HuH-7 (cell line): ENCODE measurements around the gene ZSWIM8.
"Not testable (repeated sequence)": the region's sequence is repeated elsewhere in the genome, so short reads cannot be mapped to it uniquely, and the experiment has no call there.

ENCODE experiments used
- DNase-seq: peaks from one replicate; pipeline ENCODE4 v3.0.0; 2011; ENCODE audit warnings: low spot score

ZSWIM8 gene

DNA sequence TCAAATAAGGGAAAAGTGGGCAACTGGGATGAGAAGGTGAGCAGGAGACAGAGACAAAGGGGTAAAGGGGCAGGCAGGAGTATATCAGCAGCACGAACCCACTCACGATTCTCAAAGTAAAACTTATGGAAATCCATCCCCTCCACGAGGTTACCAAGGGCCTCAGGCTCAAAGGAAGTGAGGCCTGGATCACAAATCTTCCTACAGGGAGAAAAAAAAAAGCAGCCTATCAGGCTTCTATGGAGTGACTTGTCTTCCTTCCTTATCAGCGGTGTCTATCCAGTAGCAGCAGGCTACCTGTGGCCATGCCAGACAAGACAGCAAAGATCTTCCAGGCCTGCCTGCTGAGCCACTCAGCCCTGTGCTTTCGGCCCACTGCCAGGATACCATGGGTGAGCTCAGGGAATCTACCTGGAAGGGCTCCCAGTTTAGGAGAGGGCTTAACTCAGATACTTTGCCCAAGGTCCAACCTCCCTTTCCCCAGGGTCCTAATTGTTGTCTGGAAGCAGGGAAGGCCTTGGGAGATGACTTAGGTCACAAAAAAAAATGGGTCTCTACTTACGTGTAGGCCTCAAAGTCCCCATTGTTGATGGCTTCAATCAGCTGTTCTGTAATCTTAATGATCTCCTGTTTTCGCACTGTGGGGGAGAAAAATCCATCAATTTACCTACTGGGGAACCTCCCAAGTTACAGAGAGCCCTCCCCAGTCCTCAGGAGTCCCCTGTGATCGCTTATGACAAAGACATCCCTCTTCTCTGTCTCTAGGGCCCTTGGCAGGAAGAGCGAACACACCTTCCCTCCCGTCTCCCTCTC is 31.7 kb downstream of the ZSWIM8 start:
- DNase-seq, result no peak

DNA sequence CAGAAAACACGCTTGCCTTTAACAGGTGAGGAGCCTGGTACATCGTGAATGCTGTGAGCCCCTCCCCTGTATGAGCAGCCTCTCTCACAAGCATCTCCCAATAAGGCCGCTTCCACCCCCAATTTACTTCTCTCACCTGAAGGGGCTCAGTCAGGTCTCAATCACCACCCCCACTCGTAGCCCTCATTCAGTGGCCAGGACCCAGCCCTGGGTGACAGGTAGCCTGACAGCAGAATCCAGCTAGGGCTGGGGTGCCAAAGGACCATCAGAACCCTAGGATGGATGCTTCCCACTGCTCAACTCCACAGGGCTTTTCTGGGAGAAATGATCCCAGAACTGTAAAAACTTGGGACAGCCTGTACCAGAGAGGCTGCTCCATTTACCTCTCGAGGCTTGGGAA is 32.4 kb downstream of the ZSWIM8 start:
- DNase-seq, result no peak

DNA sequence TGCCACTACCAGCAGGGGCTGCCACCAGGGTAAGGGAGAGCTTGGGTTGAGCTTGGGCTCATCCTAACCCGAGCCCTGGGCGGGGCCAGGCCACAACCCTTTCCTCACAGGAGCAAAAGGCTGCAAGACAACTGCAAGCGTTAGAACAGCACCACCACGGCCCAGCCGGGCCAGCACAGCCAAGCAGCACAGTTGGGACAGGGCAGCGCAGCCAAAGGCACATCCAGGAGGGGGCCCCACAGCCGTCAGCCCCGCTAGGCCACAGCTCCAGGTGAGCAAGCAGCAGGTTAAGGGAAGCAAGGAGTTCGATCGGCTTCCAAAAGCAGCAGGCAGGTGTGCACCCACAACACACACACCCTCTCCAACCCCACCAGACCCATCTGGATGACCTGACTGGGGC is 33.0 kb downstream of the ZSWIM8 start:
- no peak for DNase-seq

DNA sequence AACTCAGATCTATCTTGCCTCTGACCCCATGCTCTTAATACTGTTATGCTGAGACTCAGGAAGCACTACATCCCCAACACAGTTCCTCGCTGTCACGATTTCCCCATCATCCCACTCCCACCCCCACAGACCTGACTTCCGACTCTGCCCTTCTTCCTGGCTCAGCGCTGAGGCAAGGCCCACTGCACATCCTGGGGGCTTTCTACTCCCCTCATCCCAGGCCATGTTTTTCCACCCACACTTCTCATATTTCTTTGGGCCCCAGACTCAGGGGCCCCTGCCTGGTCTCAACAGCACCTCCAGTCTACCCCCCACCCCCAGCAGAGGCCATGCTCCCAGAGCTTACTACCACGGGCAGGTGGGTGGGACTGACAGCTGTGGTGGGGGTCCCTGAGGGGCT is 33.7 kb downstream of the ZSWIM8 start:
- no peak for DNase-seq

DNA sequence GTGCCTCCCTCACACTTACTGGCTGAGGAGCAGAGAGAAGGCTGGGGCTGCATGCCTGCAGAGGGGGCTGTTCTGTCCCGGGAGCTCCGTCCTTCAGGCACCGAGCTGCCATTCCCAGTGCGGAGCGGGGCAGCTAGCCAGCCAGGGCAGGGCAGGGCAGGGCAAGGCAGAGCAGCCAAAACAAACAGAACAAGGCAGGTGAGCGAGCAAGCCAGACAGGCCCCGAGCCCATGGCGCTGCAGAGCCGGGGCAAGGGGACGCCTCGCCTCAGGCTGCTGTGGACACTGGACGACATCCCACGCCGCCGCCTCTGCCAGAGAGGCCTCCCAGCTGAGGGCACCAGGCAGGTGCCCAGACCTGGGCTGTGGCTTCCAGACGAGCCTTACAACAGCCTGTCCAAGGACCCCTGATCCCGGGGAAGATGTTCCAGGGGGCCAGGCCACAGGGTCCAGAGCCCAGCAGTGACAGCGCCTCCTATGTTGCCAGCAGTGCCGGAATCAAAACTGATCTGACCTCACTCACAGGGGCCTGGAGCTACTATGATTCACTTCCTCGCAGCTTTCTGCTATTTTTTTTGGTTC is 34.2 kb downstream of the ZSWIM8 start:
- DNase-seq, result no peak

DNA sequence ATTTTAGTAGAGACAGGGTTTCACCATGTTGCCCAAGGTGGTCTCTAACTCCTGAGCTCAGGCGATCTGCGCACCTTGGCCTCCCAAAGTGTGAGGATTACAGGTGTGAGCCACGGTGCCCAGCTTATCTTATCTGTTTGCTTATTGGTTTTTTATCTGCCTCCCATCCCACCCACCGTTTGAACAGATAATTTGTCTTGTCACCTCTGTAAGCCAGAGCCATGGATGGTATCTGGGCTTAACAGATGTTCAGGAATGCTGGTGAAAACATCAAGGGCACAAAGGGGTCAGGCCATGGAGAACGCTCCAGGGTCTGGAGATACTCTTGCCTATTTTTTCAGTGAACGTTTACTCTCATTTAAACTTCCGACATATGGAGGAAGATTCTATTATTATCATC is 38.0 kb downstream of the ZSWIM8 start:
- DNase-seq, result no peak

DNA sequence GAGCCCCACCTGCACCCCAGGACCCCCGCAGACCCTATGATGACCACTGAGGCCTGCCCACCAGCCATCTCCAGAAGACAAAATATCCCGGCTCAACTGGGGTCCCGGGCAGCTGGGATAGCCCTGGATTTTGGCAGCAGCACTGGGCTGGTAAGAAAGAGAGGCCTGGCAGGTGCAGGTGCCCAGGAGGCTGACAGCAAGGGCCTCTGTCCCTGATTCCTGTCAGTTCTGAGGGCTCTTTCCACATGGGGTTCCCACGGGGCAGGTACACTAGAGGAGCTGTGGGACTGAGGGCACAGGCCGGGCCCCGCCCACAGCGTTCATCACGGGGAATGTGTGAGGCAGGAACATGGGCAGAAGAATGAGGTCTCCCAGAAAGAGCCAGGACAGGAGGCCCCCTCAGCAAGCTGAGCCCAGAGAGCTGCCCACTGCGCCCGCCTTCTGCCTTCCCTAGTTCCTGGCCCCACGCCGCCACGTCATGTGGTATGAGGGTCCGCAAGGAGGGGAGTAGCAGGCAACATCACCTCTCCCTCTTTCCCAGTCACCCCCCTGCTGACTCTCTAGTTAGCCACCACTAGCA is 38.8 kb downstream of the ZSWIM8 start:
- no peak for DNase-seq

DNA sequence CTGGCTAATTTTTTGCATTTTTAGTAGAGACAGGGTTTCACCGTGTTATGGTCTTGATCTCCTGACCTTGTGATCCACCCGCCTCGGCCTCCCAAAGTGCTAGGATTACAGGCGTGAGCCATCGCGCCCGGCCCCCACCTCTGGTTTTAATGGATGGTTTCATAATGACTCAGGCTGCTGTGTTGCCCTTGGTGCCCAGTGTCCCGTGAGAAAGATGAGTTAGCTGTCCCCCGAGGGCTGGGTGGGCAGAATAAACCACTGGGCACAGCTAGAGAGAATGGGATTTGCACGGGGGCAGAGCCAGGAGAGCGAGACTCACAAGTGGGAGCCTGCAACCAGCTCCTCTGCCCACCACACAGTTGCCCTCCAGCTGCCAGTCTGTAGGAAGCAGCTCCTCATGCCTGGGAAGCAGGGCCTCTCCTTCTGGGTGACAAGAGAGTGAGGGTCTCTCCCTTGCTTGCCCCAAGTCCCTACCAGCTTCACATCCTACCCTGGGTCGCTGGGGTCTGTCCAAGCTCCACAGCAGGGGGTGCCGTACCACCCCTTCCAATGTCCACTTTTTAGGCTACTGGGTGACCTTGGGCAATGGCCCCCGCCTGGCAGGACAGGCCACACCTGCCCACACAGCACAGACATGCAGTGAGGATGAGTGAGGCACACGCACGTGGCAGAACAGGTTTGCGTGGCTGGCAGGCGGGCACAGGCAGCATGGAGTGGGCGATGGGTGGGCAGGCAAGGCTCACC is 42.1 kb downstream of the ZSWIM8 start:
- no peak for DNase-seq

DNA sequence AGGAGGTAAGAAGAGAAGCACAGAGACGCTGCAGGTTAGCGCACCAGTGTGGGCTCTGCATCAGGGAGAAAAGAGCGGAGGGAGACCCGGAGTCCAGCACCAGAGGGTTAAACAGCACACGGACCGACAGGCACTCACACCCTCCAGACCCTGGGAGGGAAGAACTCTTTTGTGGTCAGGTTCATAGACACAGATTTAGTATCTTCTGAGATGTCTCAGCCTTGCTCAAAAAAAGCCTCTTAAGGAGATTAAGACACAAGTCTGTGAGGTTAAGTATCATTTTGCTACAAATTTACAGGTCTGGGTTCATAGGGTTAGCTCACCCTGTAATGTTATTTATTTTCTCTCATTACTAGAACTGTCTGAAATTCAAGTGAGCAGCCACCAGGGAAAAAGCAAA is 42.8 kb downstream of the ZSWIM8 start:
- no peak for DNase-seq

DNA sequence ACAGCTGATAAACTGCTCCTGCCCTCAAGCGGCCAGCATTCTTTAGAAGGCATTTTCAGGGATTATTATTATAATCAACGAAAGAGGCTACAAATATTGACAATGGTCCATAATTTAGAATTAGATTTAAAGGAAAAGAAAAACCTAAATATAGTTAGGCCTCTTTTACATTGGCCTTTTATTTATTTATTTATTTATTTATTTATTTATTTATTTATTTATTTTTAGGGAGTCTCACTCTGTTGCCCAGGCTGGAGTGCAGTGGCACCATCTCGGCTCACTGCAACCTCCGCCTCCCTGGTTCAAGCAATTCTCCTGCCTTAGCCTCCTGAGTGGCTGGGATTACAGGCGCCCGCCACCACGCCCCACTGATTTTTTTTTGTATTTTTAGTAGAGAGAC is 43.7 kb downstream of the ZSWIM8 start:
- DNase-seq, result not testable (repeated sequence)

DNA sequence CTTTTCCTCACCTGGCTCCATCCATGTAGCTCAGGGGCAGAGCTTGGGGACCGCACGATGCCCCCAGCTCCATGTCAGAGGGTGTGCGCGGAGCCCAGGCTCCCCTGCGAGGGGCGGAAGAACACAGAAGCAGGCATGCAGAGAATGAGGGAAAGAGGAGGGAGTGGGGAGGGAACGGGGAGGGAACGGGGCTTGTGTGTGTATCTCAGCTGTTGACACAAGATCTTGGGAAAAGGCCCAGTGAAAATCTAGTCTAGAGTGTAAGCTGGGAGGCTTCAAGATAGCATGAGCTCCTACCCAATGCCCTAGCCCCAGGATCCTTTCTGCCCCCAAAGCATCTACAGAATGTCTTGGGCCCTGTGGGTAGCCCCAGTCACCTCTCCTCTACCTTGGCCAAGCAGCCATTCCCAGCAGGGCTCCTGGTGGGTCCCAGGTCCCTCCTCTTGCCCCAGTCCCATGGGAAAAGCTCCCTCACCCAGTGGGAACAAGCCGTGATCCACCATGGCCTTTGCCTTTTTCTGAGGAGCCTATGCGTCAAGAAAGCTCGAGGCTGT is 51.1 kb downstream of the ZSWIM8 start:
- DNase-seq, result no peak

DNA sequence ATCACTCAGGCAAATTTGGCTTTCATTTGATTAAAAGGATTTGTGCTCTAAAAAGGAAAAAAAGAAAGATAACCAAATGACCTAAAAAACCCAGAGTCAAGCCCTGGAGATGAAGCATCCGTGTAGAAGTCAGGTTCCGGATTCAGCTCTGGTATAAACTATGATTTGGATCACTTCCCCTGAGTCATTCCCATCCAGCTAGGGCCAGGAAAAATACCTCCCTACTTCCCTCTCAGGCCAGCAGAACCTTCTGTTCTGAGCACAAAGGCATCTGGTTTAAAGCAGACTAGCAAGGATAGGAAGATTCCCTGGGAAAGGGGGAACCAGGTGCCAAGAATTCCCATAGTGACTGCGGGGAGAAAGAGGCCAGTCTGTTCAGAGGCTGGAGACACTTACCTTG is 51.7 kb downstream of the ZSWIM8 start:
- no peak for DNase-seq

DNA sequence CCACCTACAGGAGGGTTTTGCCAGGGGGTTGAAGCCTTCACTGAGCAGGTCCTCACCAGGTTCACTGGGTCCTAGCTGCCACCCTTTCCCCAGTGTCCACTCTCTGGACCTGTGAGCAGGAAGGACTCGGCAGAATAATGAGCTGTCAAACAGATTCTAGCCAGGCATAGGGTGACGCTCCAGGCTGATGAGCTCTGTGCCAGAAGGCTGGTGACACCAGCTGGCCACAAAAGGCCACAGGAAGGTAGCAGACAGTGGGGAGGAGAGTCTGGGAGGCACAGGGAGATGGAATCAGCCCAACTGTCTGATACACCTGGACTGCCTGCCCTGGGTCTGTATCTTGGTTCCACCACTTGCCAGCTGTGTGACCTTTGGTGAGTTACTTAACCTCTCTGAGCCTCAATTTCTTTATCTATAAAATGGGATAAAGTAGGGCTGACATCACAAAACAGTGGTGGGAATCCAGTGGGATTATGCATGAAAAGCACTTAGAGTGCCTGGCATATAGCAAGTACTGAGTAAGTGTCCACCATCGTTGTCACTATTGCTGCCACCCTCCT is 52.7 kb downstream of the ZSWIM8 start:
- DNase-seq, result no peak

DNA sequence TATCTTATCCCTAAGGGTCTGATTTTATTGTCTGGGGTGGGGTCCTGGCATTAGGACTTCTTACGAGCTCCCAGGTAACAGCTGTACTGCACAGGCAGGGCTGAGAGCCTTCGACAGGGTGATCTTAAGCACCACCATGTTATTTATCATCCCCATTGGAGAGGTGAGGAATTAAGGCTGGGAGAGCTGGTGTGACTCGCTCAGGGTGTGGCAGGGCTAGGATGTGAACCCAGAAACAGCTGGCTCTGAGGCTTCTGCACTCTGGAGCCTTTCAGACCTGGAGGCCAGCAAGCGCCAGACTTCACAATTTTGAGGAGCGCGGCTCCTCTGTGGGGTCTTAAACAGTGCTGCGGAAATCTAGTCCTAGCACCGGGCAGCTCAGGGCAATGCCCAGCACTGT is 53.4 kb downstream of the ZSWIM8 start:
- no peak for DNase-seq

DNA sequence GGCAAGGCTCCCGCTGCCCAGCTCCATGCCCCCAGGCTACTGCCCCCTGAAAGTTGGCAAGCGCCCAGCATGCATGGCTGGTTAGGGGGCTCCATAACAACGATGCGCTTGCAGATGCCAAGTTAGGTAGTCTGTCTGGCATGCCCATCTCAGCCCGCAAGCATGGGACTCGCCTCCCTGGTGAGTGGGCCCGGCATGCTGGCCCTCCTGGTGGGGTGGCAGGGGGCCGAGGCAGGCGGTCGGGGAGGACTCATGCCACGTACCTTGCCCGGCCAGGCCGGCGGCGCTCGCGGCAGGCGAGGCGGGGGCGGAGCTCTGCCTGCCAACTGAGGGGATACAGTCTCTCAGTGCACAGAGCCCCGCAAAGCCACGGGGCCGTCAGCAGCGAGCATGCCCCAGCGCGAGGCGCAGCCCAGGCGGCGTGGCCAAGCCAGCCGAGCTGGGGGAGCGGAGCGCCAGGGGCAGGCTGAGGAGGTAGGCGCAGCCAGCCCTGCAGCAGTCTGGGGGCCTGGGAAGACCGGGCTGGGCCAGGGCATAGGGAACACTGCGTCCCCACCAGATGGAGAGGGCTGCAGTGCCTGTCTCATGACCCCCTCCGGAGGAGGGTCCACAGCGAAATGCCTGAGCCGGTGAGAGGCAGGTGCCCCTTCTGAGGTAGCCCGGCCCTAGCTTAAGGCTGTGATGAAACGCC is 54.0 kb downstream of the ZSWIM8 start:
- DNase-seq, result no peak

DNA sequence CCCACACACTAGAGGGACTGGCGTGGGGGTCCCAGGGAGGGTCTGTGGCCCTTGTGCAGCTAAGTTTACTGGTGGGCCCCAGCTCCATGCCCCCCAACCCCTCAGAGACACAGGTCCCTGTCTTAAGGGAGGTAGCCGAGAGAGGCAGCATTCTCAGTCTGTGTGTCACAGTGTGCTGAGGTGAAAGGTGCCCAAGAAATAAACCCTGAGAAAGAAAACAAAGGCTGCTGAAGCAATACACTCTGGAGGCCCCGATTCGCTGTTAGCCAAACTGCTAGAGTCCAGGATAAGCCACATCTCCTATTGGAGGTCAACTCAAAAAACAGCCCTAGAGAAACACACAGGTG is 54.6 kb downstream of the ZSWIM8 start:
- no peak for DNase-seq

DNA sequence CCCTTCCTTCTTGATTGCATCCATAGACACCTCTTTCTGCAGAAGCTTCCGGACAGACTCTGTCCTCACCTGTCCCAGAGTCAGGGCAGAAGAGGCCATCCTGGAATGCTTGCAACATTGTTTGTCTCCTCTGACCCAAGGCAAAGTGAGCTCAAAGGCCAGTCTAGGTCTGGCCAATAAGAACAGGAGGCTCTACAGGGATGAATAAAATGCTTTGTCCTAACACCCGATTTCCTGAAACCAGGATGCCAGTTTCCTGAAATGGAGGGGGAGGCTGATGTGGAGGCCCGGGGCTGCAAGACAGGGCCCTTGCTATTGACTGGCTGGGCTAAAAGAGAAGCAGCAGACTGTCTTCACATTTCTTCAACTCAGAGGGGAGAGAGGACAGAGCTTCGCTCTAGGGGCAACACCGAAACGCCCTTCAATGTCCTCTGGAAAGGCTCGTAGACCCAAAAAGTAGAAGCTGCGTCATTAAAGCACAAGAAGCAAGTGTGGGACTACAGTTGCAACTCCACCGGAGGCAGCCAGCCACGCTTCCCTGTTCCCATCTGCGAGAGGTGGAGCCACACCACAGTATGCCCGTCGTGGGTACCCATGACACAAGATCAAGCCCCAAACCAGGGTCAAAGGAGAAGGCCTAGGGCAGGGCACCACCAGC is 55.1 kb downstream of the ZSWIM8 start:
- DNase-seq, result peak; percentile 70

DNA sequence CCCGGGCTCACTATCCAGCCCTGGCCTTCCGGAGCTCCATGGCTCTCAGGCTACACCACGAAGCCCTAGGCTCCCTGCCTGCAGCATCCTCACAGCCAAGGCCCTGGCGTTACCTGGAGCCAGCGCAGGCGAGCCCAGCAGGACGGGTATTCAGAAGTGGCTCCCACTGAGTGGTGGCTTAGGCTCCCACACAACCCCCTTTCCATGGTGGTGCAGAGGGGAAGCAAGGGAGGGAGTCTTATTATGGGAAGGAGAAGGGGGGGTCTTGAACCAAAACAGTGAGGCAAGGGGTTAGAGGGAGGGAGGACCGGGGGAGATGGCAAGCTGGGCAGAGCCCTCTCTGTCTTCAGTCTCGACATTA is 55.6 kb downstream of the ZSWIM8 start:
- DNase-seq, result no peak

DNA sequence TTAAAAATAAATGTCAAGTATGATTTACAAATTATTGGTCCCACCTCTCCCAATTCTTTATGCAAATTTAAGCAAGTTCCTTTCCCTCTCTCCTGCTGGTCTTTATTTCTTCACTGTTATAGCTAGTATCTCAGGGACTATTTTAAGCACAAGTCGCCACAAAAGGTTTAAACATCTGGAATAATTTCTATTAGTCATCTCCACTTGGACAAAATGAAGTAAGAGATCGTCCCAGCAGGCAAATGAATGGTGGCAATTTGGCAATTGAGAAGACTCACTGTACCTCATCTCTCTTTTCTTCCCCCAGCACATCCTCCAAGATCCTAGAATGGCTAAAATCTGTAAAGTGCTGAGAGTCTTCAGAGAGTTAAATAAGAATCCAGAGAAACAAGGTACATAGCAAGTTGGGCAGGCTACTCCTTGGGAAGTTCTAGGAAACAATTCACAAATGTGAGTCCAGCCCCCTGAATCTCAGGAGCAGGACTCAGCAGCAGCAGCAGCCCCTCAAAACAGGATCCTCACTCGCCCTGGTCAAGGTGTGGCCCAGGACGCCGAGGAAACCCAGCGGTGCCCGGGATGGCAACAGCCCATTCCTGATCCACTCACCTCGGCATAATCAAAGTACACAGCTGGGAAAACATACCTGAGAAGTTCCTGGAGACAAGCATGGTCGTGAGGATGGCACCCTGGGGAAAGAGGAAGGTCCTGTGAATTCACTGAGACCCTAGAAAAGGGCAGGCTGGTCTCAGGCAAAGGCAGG is 56.3 kb downstream of the ZSWIM8 start:
- DNase-seq, result no peak

DNA sequence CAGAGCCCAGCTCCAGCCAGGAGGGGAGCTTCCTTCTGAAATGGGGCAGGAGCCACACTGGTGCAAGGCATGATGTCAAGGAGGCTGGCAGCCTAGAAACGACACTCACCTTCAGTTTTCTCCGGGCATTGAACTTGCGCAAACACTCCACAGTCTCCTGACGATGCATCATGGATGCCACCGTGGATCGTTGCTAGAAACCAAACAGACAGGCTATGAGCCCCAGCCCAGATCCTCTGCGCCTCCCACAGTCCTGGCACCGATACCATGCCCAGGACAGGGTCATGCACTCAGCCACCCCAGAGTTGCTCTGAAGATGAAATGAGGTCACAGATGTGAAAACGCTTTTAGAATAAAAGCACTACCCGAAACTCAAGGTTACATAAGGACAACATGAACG is 56.9 kb downstream of the ZSWIM8 start:
- no peak for DNase-seq

DNA sequence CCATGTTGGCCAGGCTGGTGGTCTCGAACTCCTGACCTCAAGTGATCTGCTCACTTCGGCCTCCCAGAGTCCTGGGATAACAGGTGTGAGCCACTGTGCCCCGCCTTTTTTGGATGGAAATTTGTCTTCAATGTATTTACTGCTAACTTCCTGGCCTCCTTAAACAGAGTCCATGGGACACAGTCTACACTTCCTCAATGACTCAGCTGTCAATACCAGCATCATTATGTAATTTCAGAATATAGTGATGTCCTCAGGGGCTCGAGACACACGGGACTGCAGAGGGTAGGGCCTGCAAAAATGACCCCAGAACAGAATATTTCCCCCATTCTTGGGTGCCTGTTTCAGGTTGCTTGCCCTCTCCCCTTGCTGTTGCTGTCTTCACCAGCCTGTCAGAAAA is 57.9 kb downstream of the ZSWIM8 start:
- no peak for DNase-seq
